Stimulated activated CD4-positive, alpha-beta T cell treated with anti-CD3 and anti-CD28 coated beads, Interleukin-15, amount 100 ng/mL, for 48 hours (primary cell): ENCODE results near the gene HSDL1.

Source experiments
- DNase-seq, 2 donors: peaks; one replicate each; pipeline ENCODE4 v3.0.0-alpha.2; 2020; ENCODE audit warnings: low read depth in 2 of 2

The HSDL1 gene

GRCh38 chr16:84107921-84108320, 37.1 kb downstream of the HSDL1 start:
- DNase-seq: no peak

- no peak for DNase-seq
Observed at GRCh38 chr16:84105948-84106740, 38.8 kb downstream of the HSDL1 start.

DNA sequence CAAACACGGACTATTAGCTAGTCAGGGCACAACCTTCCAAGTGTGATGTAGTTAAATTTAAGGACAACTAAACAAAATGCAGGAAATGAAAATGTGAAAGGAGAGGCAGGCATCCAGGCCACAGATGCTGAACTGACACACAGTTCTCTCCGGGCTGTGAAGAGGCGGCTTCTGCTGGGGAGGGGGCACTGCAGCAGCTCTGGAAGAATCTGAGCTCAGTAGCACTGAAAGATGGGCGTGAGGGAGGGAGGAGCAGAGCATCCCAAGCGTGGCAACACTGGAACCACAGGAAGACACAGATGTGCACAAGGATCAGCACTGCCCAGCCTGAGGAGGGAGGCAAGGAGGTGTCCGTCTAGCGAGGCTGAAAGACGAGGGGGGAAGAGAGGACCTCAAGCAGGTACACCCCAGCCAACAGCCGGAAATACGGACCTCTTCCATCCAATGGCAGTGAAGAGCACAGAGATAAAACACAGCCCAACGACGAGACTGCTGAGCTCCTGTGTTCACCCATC, 39.6 kb downstream of the HSDL1 start:
- no peak for DNase-seq

DNA sequence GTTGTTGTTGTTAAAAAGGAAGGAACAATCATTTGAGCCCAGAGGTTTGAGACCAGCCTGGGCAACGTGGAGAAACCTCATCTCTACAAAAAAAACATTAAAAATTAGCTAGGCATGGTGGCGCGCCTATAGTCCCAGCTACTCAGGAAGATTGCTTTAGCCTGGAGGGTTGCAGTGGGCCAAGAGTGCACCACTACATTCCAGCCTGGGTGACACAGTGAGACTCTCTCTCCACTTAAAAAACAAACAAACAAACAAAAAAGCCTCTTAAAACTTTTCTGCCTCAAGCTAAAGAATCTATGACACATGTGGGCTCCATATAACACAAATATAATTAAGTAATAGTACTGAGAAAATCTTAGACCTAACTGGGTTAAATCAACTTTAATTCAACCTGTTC, 40.7 kb downstream of the HSDL1 start:
- no peak for DNase-seq

DNA sequence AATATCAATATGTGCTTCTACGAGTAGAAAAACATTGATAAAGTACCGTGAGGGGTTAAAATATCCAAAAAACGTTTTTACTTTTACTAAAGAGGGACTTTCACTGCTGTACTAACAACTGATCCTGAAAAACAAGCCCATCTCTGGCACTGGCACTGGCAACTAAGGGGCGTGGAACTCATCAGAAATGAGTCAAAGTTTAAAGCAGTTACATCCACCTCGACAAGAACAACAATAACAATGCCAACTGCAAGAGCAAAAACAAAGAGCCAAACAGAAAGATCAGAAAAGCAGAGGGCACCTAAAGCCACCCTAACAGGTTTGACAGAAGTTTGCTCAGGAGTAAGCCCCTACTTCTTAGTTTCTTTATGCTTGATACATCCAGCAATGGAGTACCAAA, 41.3 kb downstream of the HSDL1 start:
- DNase-seq: no peak

- no peak for DNase-seq
Observed at GRCh38 chr16:84098939-84099338, 46.0 kb downstream of the HSDL1 start.

- DNase-seq: no peak
Observed at GRCh38 chr16:84096447-84097005, 48.5 kb downstream of the HSDL1 start.

DNA sequence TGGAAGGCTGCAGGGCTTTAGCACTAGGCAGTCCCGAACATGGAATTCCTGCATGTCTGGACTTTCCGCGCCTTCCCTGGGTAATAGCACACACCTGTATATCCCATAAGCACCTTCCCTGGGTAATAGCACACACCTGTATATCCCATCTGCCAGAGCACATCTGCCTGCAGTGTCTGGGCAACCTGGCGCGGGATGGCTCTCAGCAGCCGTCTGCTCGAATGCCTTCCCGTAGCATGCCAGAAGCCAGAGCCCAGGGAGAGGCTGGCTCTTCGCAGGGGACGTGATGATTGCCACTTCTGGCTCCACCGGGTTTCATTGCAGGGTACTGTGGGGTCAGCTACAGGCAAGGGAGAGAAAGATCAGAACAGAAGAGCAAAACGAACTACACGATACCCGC, 49.5 kb downstream of the HSDL1 start:
- DNase-seq: no peak

DNA sequence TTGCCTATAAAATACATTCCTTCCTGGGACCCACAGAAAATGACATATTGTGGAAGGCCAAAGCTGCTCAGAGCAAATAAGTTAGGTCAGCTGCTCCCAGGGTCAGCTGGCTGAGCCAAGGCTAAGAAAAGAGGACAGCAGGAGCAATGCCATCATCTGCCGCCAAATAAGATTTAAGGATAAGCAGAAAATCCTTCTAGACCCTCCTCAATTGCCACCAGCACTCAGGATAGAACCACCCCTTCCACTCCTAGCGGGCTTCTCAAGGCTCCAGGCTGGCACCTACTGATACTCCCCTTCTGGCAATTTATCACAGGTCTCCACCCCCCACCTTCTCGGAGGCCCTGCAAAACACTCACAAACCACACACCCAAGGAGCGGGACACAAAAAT, 51.1 kb downstream of the HSDL1 start:
- no peak for DNase-seq

- DNase-seq: no peak
Observed at GRCh38 chr16:84093120-84093878, 51.7 kb downstream of the HSDL1 start.

GRCh38 chr16:84091460-84091859, 53.5 kb downstream of the HSDL1 start:
- DNase-seq: no peak

- no peak for DNase-seq
Observed at GRCh38 chr16:84090211-84090610, 54.8 kb downstream of the HSDL1 start.

DNA sequence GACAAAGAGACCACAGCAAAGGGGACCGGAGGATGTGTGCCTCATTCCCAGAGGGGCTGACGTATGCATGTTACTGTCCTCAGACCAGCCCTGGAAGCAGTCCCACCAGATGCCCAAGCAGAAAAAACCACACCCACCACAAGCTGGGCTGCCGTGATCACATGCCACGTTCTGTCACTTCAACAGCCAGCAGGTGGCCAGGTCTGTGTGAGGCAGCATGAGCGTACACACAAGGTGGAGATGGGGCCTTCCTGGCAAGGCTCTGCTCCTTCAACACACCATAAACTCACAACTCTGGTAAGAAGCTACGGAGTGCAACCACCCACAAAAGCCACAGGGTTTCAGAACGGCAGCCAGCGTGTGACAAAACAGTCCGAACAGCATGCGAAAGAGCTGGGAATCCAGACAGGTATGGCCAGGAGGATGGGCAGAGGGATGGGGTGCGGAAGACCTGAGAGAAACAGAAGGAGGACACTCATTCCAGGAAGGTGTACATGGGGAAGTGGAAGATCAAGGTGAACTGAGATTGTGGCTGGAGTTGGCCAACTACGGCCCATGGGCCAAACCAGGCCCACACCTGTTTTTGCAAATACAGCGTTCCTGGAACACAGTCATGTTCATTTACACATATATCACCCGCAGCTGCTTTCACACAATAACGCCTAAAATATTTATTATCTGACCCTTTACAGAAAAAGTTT, 56.1 kb downstream of the HSDL1 start:
- peak; percentile 47 to 49 for DNase-seq

DNA sequence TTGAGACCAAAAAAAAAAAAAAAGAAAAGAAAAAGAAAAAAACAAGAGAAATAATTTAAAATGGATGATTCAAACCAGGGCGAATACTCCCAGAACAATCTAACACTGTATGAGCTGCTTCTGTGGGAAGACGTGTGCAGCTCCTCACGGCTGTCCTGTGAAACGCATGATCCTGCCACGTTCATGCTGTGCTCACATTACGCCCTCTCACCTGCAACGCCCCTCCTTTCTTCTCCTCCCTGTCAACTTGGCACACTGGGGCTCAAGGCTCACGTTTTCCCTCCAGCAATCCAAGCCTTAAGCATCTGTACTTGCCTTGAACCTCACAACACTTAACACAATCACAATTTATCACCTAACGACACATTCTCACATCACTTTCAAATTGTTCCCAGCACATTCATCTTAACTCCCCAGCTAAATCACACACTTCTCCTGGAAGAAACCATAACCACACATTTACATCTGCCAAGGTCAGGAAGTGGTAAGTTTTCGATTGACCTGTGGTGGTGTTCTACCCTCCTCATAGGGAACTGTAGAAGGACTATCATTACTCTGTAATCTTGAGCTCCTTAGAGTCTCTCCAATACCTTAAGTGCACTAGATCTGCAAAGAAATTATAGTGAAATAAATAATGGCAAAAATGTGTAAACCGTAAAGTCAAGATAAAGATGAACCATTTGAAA, 57.4 kb downstream of the HSDL1 start:
- no peak for DNase-seq

DNA sequence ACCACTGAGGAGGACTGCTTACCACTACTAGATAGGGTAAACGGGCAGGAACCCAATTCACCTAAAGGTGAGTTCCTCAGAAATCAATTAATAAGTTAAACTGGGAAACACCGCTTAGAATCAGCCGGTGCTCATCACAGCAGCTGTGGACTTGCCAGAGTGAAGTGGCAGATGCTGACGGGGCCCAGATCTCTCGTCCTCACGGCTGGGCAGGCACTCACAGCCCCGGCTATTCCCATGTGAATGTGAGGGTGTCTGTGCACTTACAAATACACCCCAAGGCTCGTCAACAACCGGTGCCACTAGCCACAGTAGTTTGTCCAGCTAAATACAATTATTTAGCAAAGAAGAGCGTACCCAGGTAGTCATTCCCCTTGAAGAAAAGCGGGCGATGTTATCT, 58.0 kb downstream of the HSDL1 start:
- DNase-seq: no peak

- DNase-seq: no peak
Observed at GRCh38 chr16:84086341-84086740, 58.6 kb downstream of the HSDL1 start.

DNA sequence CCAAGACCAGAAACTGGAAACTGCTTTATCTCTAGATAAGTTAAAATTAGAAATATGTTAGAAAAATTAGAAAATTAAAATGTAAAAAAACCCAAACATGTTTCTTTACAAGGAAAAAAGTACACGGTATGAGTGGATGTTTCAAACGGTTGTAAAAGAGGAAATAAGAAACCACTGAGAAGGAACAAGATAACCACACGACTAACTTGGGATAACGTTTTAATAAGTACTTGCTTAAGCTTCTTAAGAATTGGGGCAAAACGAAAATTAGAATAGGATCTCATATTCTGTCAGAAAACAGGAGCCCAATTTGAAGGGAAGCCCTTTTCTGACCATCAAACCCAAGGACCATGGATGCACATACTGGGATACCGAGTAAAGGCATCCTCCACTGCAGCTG, 59.2 kb downstream of the HSDL1 start:
- DNase-seq: no peak

- DNase-seq: no peak
Observed at GRCh38 chr16:84085271-84085667, 59.7 kb downstream of the HSDL1 start.

DNA sequence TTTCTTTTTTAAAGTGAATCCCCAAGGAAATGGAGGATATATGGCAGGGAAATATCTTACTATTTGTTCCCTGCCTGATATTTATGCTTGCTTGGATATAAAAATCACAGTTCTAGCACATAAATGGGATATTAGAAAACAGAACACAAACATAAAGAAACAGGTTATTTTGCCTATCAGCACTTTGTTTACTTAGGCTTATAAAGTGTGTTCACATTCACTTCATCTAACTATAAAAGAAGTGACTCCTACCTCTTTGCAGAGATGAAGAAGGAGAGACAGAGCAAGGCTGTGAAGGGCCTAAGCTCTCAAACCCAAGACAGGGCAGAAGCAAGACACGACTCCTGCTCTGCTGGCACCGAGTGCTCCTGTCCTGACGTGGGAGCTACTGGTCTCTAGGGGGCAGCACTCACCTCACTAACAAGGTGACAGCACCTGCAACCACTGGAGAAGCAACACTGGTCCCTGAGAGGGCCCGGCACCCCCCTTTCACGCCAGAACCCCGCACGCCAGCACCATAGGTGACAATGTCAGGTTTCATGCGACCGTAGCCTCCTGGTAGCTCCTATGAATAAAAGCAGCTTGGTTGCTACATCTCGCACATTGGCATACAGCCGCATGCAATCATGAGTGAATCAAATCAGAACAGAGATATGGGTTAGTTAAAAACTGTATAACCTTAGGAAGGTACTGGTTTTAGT, 60.3 kb downstream of the HSDL1 start:
- peak; percentile 52 to 62 for DNase-seq

- no peak for DNase-seq
Observed at GRCh38 chr16:84082835-84083569, 62.0 kb downstream of the HSDL1 start.
